HG02571 (cell line): ENCODE results near the gene SLC6A5.

Experiments
- ATAC-seq: cut with Tn5 transposase; IDR thresholded peaks from one replicate; pipeline ENCODE4 v1.9.1; 2021; ENCODE audit warnings: mild to moderate bottlenecking, moderate library complexity; ENCODE audit not compliant: unreplicated experiment

Gene SLC6A5

GRCh38 chr11:20668131-20668809 lies 68.9 kb downstream of the SLC6A5 start:
- ATAC-seq = no peak

GRCh38 chr11:20668844-20669819 lies 69.7 kb downstream of the SLC6A5 start, which contains the start of gene NELL1:
TSS of gene NELL1 (plus strand) at chr11:20669586.
- ATAC-seq = no peak

GRCh38 chr11:20669820-20670684 lies 70.6 kb downstream of the SLC6A5 start:
- ATAC-seq = no peak

GRCh38 chr11:20670932-20671403 lies 71.6 kb downstream of the SLC6A5 start:
- no peak for ATAC-seq

- no peak for ATAC-seq
Observed at GRCh38 chr11:20671856-20672546, 72.6 kb downstream of the SLC6A5 start.

- ATAC-seq = no peak
Observed at GRCh38 chr11:20672575-20672974, 73.2 kb downstream of the SLC6A5 start.

- no peak for ATAC-seq
Observed at GRCh38 chr11:20676658-20677057, 77.2 kb downstream of the SLC6A5 start.

- ATAC-seq = no peak
Observed at GRCh38 chr11:20688761-20689160, 89.4 kb downstream of the SLC6A5 start.

- ATAC-seq = no peak
Observed at GRCh38 chr11:20707876-20708275, 108.5 kb downstream of the SLC6A5 start.
